DOHH2 (cell line): ENCODE data around the gene UPF2.

Experiments
- H3F3A ChIP-seq: fragments of 200-600 bp; sonication (generic), shearing (Covaris generic); 2 replicates; pipeline ENCODE4 v1.6.0; 2016; ENCODE audit warnings: antibody characterized with exemption, mild to moderate bottlenecking; ENCODE audit not compliant: control insufficient read depth, insufficient read depth
- H3K27ac ChIP-seq: fragments of 200-600 bp; sonication (generic); 2 replicates; pipeline ENCODE4 v1.5.1; 2014; ENCODE audit warnings: low read depth, mild to moderate bottlenecking, low read length, moderate library complexity
- H3K27me3 ChIP-seq: fragments of 200-600 bp; sonication (generic); 2 replicates; pipeline ENCODE4 v1.6.1; 2014; ENCODE audit warnings: mild to moderate bottlenecking, low read length, mixed read lengths; ENCODE audit not compliant: control insufficient read depth
- H3K36me3 ChIP-seq: fragments of 200-600 bp; sonication (generic); 2 replicates; pipeline ENCODE4 v1.6.1; 2014; ENCODE audit warnings: mild to moderate bottlenecking, low read length, moderate library complexity, mixed read lengths; ENCODE audit not compliant: control insufficient read depth
- H3K4me1 ChIP-seq: fragments of 200-600 bp; sonication (generic); 2 replicates; pipeline ENCODE4 v1.6.1; 2014; ENCODE audit warnings: mild to moderate bottlenecking, low read length, mixed read lengths; ENCODE audit not compliant: control insufficient read depth
- H3K4me2 ChIP-seq: fragments of 200-600 bp; sonication (generic); 2 replicates; pipeline ENCODE4 v1.6.0; 2014; ENCODE audit warnings: mild to moderate bottlenecking, low read length, moderate library complexity
- H3K4me3 ChIP-seq: fragments of 200-600 bp; sonication (generic); 2 replicates; pipeline ENCODE4 v1.5.1; 2014; ENCODE audit warnings: mild to moderate bottlenecking, low read length, mixed read lengths
- H3K79me2 ChIP-seq: fragments of 200-600 bp; sonication (generic); 2 replicates; pipeline ENCODE4 v1.6.1; 2014; ENCODE audit warnings: mild to moderate bottlenecking, low read length, mixed read lengths; ENCODE audit not compliant: control insufficient read depth
- H3K9me2 ChIP-seq: fragments of 200-600 bp; sonication (generic); replicated peaks from 2 replicates; pipeline ENCODE4 v1.6.1; 2014; ENCODE audit warnings: mild to moderate bottlenecking, low read length, mixed read lengths; ENCODE audit not compliant: control insufficient read depth
- H3K9me3 ChIP-seq: fragments of 200-600 bp; sonication (generic); 2 replicates; pipeline ENCODE4 v1.6.1; 2014; ENCODE audit warnings: antibody characterized with exemption, low read length, mixed read lengths; ENCODE audit not compliant: control insufficient read depth, insufficient read depth
- H4K20me1 ChIP-seq: fragments of 200-600 bp; sonication (generic); 2 replicates; pipeline ENCODE4 v1.6.0; 2014; ENCODE audit warnings: low read depth, mild to moderate bottlenecking, antibody characterized with exemption, low read length, moderate library complexity; ENCODE audit not compliant: control insufficient read depth, insufficient read depth
- CTCF ChIP-seq: fragments of 200-600 bp; sonication (generic); IDR thresholded peaks from one replicate; pipeline ENCODE4 v1.5.1; 2014; ENCODE audit warnings: antibody characterized with exemption, mild to moderate bottlenecking, low read depth, low read length; ENCODE audit not compliant: poor library complexity, severe bottlenecking
- EZH2phosphoT487 ChIP-seq: fragments of 200-600 bp; sonication (generic); IDR thresholded peaks from 2 replicates; pipeline ENCODE4 v1.6.1; 2017; ENCODE audit warnings: borderline replicate concordance, mild to moderate bottlenecking, antibody characterized with exemption, low read length, moderate library complexity, mixed read lengths

The UPF2 gene

GRCh38 chr10:11907914-11908313 is 134.7 kb downstream of the UPF2 start:
- no peak for TF ChIP-seq EZH2phosphoT487
- Histone ChIP-seq H3K4me2 (no peak overlapping the region), H3K27ac (no peak overlapping the region)

GRCh38 chr10:11906714-11907113 is 135.9 kb downstream of the UPF2 start:
- Histone ChIP-seq H3K27ac (no peak overlapping the region), H3K36me3 (no peaks in the 10 kb centered on the region), H3K27me3 (no peaks in the 10 kb centered on the region), H3F3A (no peaks in the 10 kb centered on the region), H3K4me2 (no peak overlapping the region), H3K9me2 (no peaks in the 10 kb centered on the region), H3K9me3 (no peaks in the 10 kb centered on the region), H3K79me2 (no peaks in the 10 kb centered on the region), H3K4me3 (no peak overlapping the region), H4K20me1 (no peaks in the 10 kb centered on the region), H3K4me1 (no peaks in the 10 kb centered on the region)
- TF ChIP-seq CTCF (no peak), EZH2phosphoT487 (no peak)

More at GRCh38 chr10:11907914-11908313, 134.7 kb downstream of the UPF2 start:
- Histone ChIP-seq H4K20me1 (no peaks in the 10 kb centered on the region), H3K27me3 (no peaks in the 10 kb centered on the region), H3K36me3 (no peaks in the 10 kb centered on the region), H3K79me2 (no peaks in the 10 kb centered on the region), H3K9me2 (no peaks in the 10 kb centered on the region), H3K4me3 (no peak overlapping the region), H3K4me1 (no peaks in the 10 kb centered on the region), H3K9me3 (no peaks in the 10 kb centered on the region), H3F3A (no peaks in the 10 kb centered on the region)

- H3K4me1 ChIP-seq, result no peaks in the 10 kb centered on the region
- no peaks in the 10 kb centered on the region for H3K27me3 ChIP-seq
- TF ChIP-seq CTCF (no peak), EZH2phosphoT487 (no peak)
- no peak overlapping the region for H3K27ac ChIP-seq
- H3K9me2 ChIP-seq, result no peaks in the 10 kb centered on the region
- no peaks in the 10 kb centered on the region for H3K9me3 ChIP-seq
- no peaks in the 10 kb centered on the region for H3K36me3 ChIP-seq
- no peaks in the 10 kb centered on the region for H3K79me2 ChIP-seq
- no peak overlapping the region for H3K4me2 ChIP-seq
- no peaks in the 10 kb centered on the region for H4K20me1 ChIP-seq
- no peaks in the 10 kb centered on the region for H3F3A ChIP-seq
- H3K4me3 ChIP-seq, result no peak overlapping the region
These were observed 140.0 kb downstream of the UPF2 start for GRCh38 chr10:11902646-11903045.

- no peaks in the 10 kb centered on the region for H3K9me2 ChIP-seq
- TF ChIP-seq EZH2phosphoT487 (no peak), CTCF (no peak)
These were observed 140.7 kb downstream of the UPF2 start for GRCh38 chr10:11901833-11902475.

More at GRCh38 chr10:11901833-11902475, 140.7 kb downstream of the UPF2 start:
- H3K27me3 ChIP-seq, result no peaks in the 10 kb centered on the region
- H3K36me3 ChIP-seq, result no peaks in the 10 kb centered on the region
- no peaks in the 10 kb centered on the region for H3F3A ChIP-seq
- no peak overlapping the region for H3K4me3 ChIP-seq
- no peaks in the 10 kb centered on the region for H3K79me2 ChIP-seq
- no peaks in the 10 kb centered on the region for H4K20me1 ChIP-seq
- no peak overlapping the region for H3K4me2 ChIP-seq
- no peak overlapping the region for H3K27ac ChIP-seq
- no peaks in the 10 kb centered on the region for H3K9me3 ChIP-seq
- H3K4me1 ChIP-seq, result no peaks in the 10 kb centered on the region
